ENCODE results near the gene RAB31. TPM values are rescaled to one million over a fixed set of nuclear protein-coding genes. Genes with fewer than 3 reads are reported as not detected.

The RAB31 gene
- total and polyA plus RNA-seq, 2 experiments from 2014 or later = 26.0 to 81.8 TPM

DNA sequence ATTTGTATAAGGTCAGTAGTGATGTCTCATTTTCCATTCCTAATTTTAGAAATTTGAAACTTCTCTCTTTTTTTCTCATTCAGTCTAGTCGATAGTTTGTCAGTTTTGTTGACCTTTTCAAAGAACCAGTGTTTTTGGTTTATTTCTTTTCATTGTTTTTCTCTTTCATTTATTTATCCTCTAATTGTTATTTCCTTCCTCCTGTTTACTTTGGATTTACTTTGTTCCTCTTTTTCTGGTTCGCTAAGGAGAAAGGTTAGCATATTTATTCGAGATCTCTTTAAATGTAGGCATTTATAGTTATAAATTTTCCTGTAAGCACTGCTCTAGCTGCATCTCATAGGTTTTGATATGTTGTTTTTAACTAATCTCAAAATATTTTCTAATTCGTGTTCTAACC, 112.6 kb downstream of the RAB31 start:
- Histone ChIP-seq H3K9me2 (replicated peaks; ENCODE audit: insufficient read depth) (no peaks in the 10 kb centered on the region), H3K4me1 (ENCODE audit: insufficient read depth) (peaks cover 9% of the 10 kb centered on the region), H3K4me2 (no peak overlapping the region), H3K36me3 (replicated peaks; ENCODE audit: insufficient read depth, low read depth) (no peaks in the 10 kb centered on the region), H3K27me3 (no peaks in the 10 kb centered on the region), H3K79me2 (no peaks in the 10 kb centered on the region), H3K27ac (no peak overlapping the region), H3K9me3 (ENCODE audit: low read depth) (no peaks in the 10 kb centered on the region), H3K4me3 (no peak overlapping the region), H4K20me1 (ENCODE audit: insufficient read depth, poor library complexity, severe bottlenecking) (no peaks in the 10 kb centered on the region), H2AFZ (no peak overlapping the region)
- no peak for DNase-seq (ENCODE audit: low spot score)
- TF ChIP-seq EZH2phosphoT487 (IDR thresholded peaks at IDR 0.05; ENCODE audit: low read depth, severe bottlenecking, unreplicated experiment) (no peak), EZH2 (IDR thresholded peaks at IDR 0.05; ENCODE audit: borderline replicate concordance) (no peak)
- TF ChIP-seq, protein P1, sequence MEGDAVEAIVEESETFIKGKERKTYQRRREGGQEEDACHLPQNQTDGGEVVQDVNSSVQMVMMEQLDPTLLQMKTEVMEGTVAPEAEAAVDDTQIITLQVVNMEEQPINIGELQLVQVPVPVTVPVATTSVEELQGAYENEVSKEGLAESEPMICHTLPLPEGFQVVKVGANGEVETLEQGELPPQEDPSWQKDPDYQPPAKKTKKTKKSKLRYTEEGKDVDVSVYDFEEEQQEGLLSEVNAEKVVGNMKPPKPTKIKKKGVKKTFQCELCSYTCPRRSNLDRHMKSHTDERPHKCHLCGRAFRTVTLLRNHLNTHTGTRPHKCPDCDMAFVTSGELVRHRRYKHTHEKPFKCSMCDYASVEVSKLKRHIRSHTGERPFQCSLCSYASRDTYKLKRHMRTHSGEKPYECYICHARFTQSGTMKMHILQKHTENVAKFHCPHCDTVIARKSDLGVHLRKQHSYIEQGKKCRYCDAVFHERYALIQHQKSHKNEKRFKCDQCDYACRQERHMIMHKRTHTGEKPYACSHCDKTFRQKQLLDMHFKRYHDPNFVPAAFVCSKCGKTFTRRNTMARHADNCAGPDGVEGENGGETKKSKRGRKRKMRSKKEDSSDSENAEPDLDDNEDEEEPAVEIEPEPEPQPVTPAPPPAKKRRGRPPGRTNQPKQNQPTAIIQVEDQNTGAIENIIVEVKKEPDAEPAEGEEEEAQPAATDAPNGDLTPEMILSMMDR (IDR thresholded peaks at IDR 0.05; ENCODE audit: poor library complexity) = no peak
- 93% methylated on average over 4 of the region's 4 CpGs for WGBS (ENCODE audit: low lambda C conversion rate, missing lambda C conversion rate)

DNA sequence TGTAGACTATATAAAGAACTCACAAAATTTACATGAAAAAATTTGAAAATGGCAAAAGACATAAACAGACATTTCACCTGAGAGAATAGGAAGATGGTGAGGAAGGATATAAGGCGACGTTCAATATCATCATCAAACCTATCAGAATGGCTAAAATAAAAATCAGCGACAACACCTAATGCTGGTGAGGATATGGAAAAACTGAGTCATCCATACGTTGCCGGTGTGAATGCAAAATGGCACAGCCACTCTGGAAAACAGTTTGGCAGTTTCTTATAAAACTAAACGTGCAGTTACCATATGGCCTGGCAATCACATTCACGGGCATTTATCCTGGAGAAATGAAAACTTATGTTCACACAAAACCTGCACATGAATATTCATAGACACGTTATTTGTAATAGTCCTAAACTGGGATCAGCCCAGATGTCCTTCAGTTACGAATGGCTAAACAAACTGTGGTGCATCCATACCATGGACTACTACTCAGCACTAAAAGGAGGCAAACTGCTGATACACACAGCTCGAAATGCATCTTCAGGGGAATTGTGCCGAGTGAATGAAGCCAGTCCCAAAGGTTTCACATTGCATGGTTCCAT, 114.6 kb downstream of the RAB31 start:
- no peak overlapping the region for H2AFZ ChIP-seq
- no peaks in the 10 kb centered on the region for H3K9me3 ChIP-seq (ENCODE audit: low read depth)
- H4K20me1 ChIP-seq (ENCODE audit: insufficient read depth, poor library complexity, severe bottlenecking) = no peaks in the 10 kb centered on the region
- H3K4me3 ChIP-seq = no peak overlapping the region
- peaks cover 9% of the 10 kb centered on the region for H3K4me1 ChIP-seq (ENCODE audit: insufficient read depth)
- no peaks in the 10 kb centered on the region for H3K36me3 ChIP-seq (replicated peaks; ENCODE audit: insufficient read depth, low read depth)
- no peaks in the 10 kb centered on the region for H3K9me2 ChIP-seq (replicated peaks; ENCODE audit: insufficient read depth)
- H3K27me3 ChIP-seq = no peaks in the 10 kb centered on the region
- no peaks in the 10 kb centered on the region for H3K79me2 ChIP-seq
- 94% methylated on average over 11 of the region's 11 CpGs for WGBS (ENCODE audit: low lambda C conversion rate, missing lambda C conversion rate)
- no peak overlapping the region for H3K27ac ChIP-seq
- no peak overlapping the region for H3K4me2 ChIP-seq
- no peak for TF ChIP-seq EZH2phosphoT487 (IDR thresholded peaks at IDR 0.05; ENCODE audit: low read depth, severe bottlenecking, unreplicated experiment)
- TF ChIP-seq, protein P1 (IDR thresholded peaks at IDR 0.05; ENCODE audit: poor library complexity) = no peak
- TF ChIP-seq EZH2 (IDR thresholded peaks at IDR 0.05; ENCODE audit: borderline replicate concordance) = no peak
- DNase-seq (ENCODE audit: low spot score) = no peak

- Histone ChIP-seq H3K4me2 (no peak overlapping the region), H3K79me2 (no peaks in the 10 kb centered on the region), H3K4me1 (ENCODE audit: insufficient read depth) (peaks cover 9% of the 10 kb centered on the region), H3K27ac (peak overlapping the region; percentile 22), H3K36me3 (replicated peaks; ENCODE audit: insufficient read depth, low read depth) (no peaks in the 10 kb centered on the region), H4K20me1 (ENCODE audit: insufficient read depth, poor library complexity, severe bottlenecking) (no peaks in the 10 kb centered on the region), H3K4me3 (no peak overlapping the region), H3K9me2 (replicated peaks; ENCODE audit: insufficient read depth) (no peaks in the 10 kb centered on the region), H3K27me3 (no peaks in the 10 kb centered on the region), H2AFZ (no peak overlapping the region), H3K9me3 (ENCODE audit: low read depth) (no peaks in the 10 kb centered on the region)
- DNase-seq (ENCODE audit: low spot score) = no peak
- WGBS (ENCODE audit: low lambda C conversion rate, missing lambda C conversion rate) = 92% methylated on average over 4 of the region's 4 CpGs
- no peak for TF ChIP-seq EZH2 (IDR thresholded peaks at IDR 0.05; ENCODE audit: borderline replicate concordance)
Measured at GRCh38 chr18:9823805-9824473, 115.8 kb downstream of the RAB31 start.

DNA sequence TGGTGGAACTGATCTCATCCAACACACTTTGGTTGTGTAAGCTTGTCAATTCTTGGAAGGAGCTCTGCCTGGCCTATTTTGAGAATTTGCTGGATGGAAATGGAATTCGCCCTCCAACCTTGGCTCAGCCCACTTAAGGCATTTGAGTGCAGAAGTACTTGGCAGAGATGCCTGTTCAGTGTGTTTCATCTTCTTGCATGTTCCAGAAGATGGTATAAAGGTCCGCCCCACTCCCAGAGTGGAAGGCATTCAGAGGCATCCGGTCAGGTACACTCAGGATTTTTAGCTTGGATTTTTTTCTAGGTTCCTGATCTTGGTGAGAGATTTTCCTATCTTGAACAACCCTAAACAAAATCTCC, 116.4 kb downstream of the RAB31 start:
- no peaks in the 10 kb centered on the region for H3K27me3 ChIP-seq
- H3K4me1 ChIP-seq (ENCODE audit: insufficient read depth) = peaks cover 9% of the 10 kb centered on the region
- H2AFZ ChIP-seq = no peak overlapping the region
- H3K36me3 ChIP-seq (replicated peaks; ENCODE audit: insufficient read depth, low read depth) = no peaks in the 10 kb centered on the region
- no peak for DNase-seq (ENCODE audit: low spot score)
- H3K4me2 ChIP-seq = no peak overlapping the region
- H3K4me3 ChIP-seq = no peak overlapping the region
- WGBS (ENCODE audit: low lambda C conversion rate, missing lambda C conversion rate) = 89% methylated on average over 3 of the region's 3 CpGs
- H4K20me1 ChIP-seq (ENCODE audit: insufficient read depth, poor library complexity, severe bottlenecking) = no peaks in the 10 kb centered on the region
- H3K27ac ChIP-seq = peak overlapping the region; percentile 89
- H3K79me2 ChIP-seq = no peaks in the 10 kb centered on the region
- TF ChIP-seq, protein P1 (IDR thresholded peaks at IDR 0.05; ENCODE audit: poor library complexity) = no peak
- TF ChIP-seq EZH2phosphoT487 (IDR thresholded peaks at IDR 0.05; ENCODE audit: low read depth, severe bottlenecking, unreplicated experiment) = no peak
- TF ChIP-seq EZH2 (IDR thresholded peaks at IDR 0.05; ENCODE audit: borderline replicate concordance) = no peak
- no peaks in the 10 kb centered on the region for H3K9me2 ChIP-seq (replicated peaks; ENCODE audit: insufficient read depth)
- H3K9me3 ChIP-seq (ENCODE audit: low read depth) = no peaks in the 10 kb centered on the region
